ENCODE measurements around the gene EXPH5. TPM values are rescaled to one million over a fixed set of nuclear protein-coding genes. Genes with fewer than 3 reads are reported as not detected.

The EXPH5 gene
- total and polyA plus RNA-seq, 9 of the 15 experiments (the other 6 are each of a cell fraction or from before 2014, with no cell fraction given) = 1.3 to 8.5 (median 4.8) TPM

DNA sequence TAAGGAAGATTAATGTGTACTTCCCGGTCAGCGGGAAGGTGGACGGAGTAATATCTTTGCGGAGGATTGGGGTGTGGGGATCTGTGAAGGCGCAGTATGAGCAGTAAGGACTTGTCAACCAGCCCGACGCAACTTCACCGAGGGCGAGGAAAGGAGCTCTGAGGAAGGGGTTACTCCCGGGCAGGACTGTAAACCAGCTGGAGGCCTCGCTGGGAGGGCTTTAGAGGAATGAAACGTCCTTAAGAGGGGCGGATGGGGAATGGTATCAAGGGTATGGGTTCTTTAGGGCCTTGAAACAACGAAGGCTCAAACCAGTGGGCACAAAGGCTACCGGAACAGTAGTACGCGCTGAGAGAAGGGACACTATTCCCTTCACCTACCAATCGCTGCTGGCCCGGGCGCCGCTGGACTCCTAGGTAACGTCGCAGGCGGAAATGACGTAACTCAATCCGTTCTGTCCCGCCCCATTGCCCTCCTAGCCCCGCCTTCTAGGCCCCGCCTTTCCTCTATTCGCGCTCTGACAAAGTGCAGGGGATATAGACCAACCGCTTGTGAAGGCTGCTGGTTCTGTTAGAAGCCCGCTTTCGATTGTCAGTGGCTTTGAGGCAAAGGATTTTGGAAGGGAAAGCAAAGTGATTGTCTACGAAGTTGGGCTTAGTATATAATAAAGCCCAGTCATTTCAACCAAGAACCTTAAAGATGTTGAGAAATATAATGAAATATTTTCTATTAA, 126.3 kb downstream of the EXPH5 start, which contains the start of gene C11orf65 (continued):
- TF ChIP-seq, protein P1, sequence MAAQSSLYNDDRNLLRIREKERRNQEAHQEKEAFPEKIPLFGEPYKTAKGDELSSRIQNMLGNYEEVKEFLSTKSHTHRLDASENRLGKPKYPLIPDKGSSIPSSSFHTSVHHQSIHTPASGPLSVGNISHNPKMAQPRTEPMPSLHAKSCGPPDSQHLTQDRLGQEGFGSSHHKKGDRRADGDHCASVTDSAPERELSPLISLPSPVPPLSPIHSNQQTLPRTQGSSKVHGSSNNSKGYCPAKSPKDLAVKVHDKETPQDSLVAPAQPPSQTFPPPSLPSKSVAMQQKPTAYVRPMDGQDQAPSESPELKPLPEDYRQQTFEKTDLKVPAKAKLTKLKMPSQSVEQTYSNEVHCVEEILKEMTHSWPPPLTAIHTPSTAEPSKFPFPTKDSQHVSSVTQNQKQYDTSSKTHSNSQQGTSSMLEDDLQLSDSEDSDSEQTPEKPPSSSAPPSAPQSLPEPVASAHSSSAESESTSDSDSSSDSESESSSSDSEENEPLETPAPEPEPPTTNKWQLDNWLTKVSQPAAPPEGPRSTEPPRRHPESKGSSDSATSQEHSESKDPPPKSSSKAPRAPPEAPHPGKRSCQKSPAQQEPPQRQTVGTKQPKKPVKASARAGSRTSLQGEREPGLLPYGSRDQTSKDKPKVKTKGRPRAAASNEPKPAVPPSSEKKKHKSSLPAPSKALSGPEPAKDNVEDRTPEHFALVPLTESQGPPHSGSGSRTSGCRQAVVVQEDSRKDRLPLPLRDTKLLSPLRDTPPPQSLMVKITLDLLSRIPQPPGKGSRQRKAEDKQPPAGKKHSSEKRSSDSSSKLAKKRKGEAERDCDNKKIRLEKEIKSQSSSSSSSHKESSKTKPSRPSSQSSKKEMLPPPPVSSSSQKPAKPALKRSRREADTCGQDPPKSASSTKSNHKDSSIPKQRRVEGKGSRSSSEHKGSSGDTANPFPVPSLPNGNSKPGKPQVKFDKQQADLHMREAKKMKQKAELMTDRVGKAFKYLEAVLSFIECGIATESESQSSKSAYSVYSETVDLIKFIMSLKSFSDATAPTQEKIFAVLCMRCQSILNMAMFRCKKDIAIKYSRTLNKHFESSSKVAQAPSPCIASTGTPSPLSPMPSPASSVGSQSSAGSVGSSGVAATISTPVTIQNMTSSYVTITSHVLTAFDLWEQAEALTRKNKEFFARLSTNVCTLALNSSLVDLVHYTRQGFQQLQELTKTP (IDR thresholded peaks at IDR 0.05; ENCODE audit: low read depth in 1 of 2, partially characterized antibody in 2 of 2) = peak; percentile 55 to 77
- TF ChIP-seq ZNF79 (CRISPR knock-in tag; IDR thresholded peaks at IDR 0.05; ENCODE audit: low read depth) (no peak), PML (IDR thresholded peaks at IDR 0.05; ENCODE audit: low read length) (peak; percentile 92), TCF7 (IDR thresholded peaks at IDR 0.05; ENCODE audit: borderline replicate concordance) (0 out of 2 replicates have a peak, but pooled peaks have one; percentile 42), EHMT2 (IDR thresholded peaks at IDR 0.05) (no peak), RAD21 (CRISPR knock-in tag; conservative IDR thresholded peaks at IDR 0.05 in 1 of 2, IDR thresholded peaks at IDR 0.05 in 1 of 2) (peak in 1 of 2 experiments; percentile 15; a peak in 1 of 4 replicates), RCOR1 (IDR thresholded peaks at IDR 0.05; ENCODE audit: borderline replicate concordance in 1 of 2, low read depth in 2 of 2, low read length in 2 of 2) (peak in 1 of 2 experiments; percentile 53; a peak in 1 of 4 replicates), ESRRB (CRISPR knock-in tag; IDR thresholded peaks at IDR 0.05; ENCODE audit: borderline replicate concordance) (no peak), RAD51 (IDR thresholded peaks at IDR 0.05; ENCODE audit: borderline replicate concordance, low read depth) (peak; percentile 18; the same call in 1 of the 2 replicates), RFX1 (IDR thresholded peaks at IDR 0.05) (peak; percentile 85), SMAD1 (IDR thresholded peaks at IDR 0.05; ENCODE audit: low read depth, low read length, partially characterized antibody) (peak; percentile 94), LARP7 (IDR thresholded peaks at IDR 0.05) (peak; percentile 81; the same call in 1 of the 2 replicates), TSC22D4 (tag; IDR thresholded peaks at IDR 0.05) (no peak), DDX20 (tag; IDR thresholded peaks at IDR 0.05; ENCODE audit: low read depth) (no peak), HDAC2 (IDR thresholded peaks at IDR 0.05) (peak; percentile 80), JUN (IDR thresholded peaks at IDR 0.05; ENCODE audit: borderline replicate concordance, low read depth, low read length) (peak; percentile 28; the same call in 1 of the 2 replicates), JUN (CRISPR knock-in tag; IDR thresholded peaks at IDR 0.05; ENCODE audit: borderline replicate concordance) (no peak)
- TF ChIP-seq, protein P2, sequence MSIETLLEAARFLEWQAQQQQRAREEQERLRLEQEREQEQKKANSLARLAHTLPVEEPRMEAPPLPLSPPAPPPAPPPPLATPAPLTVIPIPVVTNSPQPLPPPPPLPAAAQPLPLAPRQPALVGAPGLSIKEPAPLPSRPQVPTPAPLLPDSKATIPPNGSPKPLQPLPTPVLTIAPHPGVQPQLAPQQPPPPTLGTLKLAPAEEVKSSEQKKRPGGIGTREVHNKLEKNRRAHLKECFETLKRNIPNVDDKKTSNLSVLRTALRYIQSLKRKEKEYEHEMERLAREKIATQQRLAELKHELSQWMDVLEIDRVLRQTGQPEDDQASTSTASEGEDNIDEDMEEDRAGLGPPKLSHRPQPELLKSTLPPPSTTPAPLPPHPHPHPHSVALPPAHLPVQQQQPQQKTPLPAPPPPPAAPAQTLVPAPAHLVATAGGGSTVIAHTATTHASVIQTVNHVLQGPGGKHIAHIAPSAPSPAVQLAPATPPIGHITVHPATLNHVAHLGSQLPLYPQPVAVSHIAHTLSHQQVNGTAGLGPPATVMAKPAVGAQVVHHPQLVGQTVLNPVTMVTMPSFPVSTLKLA (conservative IDR thresholded peaks at IDR 0.05) = peak; percentile 48 to 69
- TF ChIP-seq, protein P3, sequence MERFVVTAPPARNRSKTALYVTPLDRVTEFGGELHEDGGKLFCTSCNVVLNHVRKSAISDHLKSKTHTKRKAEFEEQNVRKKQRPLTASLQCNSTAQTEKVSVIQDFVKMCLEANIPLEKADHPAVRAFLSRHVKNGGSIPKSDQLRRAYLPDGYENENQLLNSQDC (CRISPR knock-in tag; IDR thresholded peaks at IDR 0.05) = peak; percentile 68; the same call in 1 of the 2 replicates
- TF ChIP-seq, protein P4, sequence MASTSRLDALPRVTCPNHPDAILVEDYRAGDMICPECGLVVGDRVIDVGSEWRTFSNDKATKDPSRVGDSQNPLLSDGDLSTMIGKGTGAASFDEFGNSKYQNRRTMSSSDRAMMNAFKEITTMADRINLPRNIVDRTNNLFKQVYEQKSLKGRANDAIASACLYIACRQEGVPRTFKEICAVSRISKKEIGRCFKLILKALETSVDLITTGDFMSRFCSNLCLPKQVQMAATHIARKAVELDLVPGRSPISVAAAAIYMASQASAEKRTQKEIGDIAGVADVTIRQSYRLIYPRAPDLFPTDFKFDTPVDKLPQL (IDR thresholded peaks at IDR 0.05; ENCODE audit: extremely low read depth, insufficient read length) = peak; percentile 76
